T-cell (primary cell): ENCODE results near the gene DEDD2. TPM values are rescaled to one million over a fixed set of nuclear protein-coding genes. Genes with fewer than 3 reads are reported as not detected.

ENCODE experiments used
- ATAC-seq, 4 experiments: fragments of 200-7000 bp in 3 of 4; fragments of 150-1000 bp in 1 of 4; cut with Tn5 transposase; replicated peaks in 1 of 4; 1 replicate in 3 of 4; 2 replicates in 1 of 4; pipeline ENCODE4 v1.10.0; 2021; ENCODE audit warnings: moderate library complexity in 3 of 4, mild to moderate bottlenecking in 2 of 4, moderate number of reproducible peaks in 1 of 4
- CTCF ChIA-PET, 2 donors: fragments of 300-600 bp; sonication (Branson Sonifier 250); formaldehyde crosslinking; loops; one replicate each; lab custom pipeline; 2022; ENCODE audit warnings: antibody characterized with exemption in 2 of 2; lab: Charles Lee
- POLR2A ChIA-PET, 2 donors: fragments of 300-600 bp; sonication (Branson Sonifier 250); formaldehyde crosslinking; loops; one replicate each; lab custom pipeline; 2022; ENCODE audit warnings: antibody characterized with exemption in 2 of 2; lab: Charles Lee
- DNase-seq, 35 experiments: peaks; one replicate each; pipeline versions ENCODE4 v3.0.0 to v3.0.0-alpha.2; 2013 to 2023
- H3K27ac ChIP-seq: one replicate; pipeline ENCODE4 v1.5.1; 2013; ENCODE audit warnings: low read length
- H3K27me3 ChIP-seq, 2 experiments: replicated peaks in 1 of 2; 1 replicate in 1 of 2; 2 replicates in 1 of 2; pipeline versions ENCODE4 v1.6.1 to v1.7.0; 2013; ENCODE audit warnings: low read length in 1 of 2, mixed read lengths in 1 of 2; ENCODE audit not compliant: control insufficient read depth in 2 of 2, insufficient read depth in 2 of 2; ENCODE audit errors: extremely low read depth in 1 of 2
- H3K36me3 ChIP-seq, 2 donors: 1 replicate in 1 of 2; 2 replicates in 1 of 2; pipeline versions ENCODE4 v1.6.1 to v1.7.0; 2013; ENCODE audit warnings: low read length in 1 of 2; ENCODE audit not compliant: control insufficient read depth in 2 of 2, insufficient read depth in 1 of 2; ENCODE audit errors: extremely low read depth in 1 of 2
- H3K4me1 ChIP-seq, 2 experiments: 1 replicate in 1 of 2; 2 replicates in 1 of 2; pipeline versions ENCODE4 v1.6.1 to v1.7.0; 2013; ENCODE audit warnings: low read length in 2 of 2, mixed read lengths in 1 of 2; ENCODE audit not compliant: insufficient read depth in 2 of 2, control insufficient read depth in 1 of 2; ENCODE audit errors: extremely low read depth in 1 of 2
- H3K4me3 ChIP-seq, 2 donors: 1 replicate in 1 of 2; 2 replicates in 1 of 2; pipeline versions ENCODE4 v1.5.1 to v1.7.0; 2013; ENCODE audit warnings: mild to moderate bottlenecking in 2 of 2, low read length in 1 of 2, moderate library complexity in 1 of 2; ENCODE audit not compliant: control insufficient read depth in 1 of 2; ENCODE audit errors: extremely low read depth in 1 of 2
- H3K9me3 ChIP-seq: 2 replicates; pipeline ENCODE4 v1.7.0; 2013
- H3K27ac Mint-ChIP-seq, 2 donors: one replicate each; pipeline ENCODE4 v1.8.0; 2020 to 2021; ENCODE audit warnings: mild to moderate bottlenecking in 2 of 2, mixed read lengths in 2 of 2
- H3K27me3 Mint-ChIP-seq, 2 donors: one replicate each; pipeline ENCODE4 v1.8.0; 2021 to 2022; ENCODE audit warnings: mixed read lengths in 2 of 2
- H3K36me3 Mint-ChIP-seq: one replicate; pipeline ENCODE4 v1.8.0; 2021; ENCODE audit warnings: mixed read lengths
- H3K4me1 Mint-ChIP-seq, 3 donors: one replicate each; pipeline ENCODE4 v1.8.0; 2020 to 2022; ENCODE audit warnings: mixed read lengths in 3 of 3, mild to moderate bottlenecking in 1 of 3
- H3K4me3 Mint-ChIP-seq, 3 donors: one replicate each; pipeline ENCODE4 v1.8.0; 2020 to 2022; ENCODE audit warnings: mild to moderate bottlenecking in 3 of 3, mixed read lengths in 3 of 3, moderate library complexity in 3 of 3
- H3K9me3 Mint-ChIP-seq, 3 donors: one replicate each; pipeline ENCODE4 v1.8.0; 2020 to 2022; ENCODE audit warnings: mixed read lengths in 3 of 3
- WGBS: methylation state at CpG from one replicate; pipeline ENCODE4 v1.1.5; 2013; ENCODE audit warnings: missing lambda C conversion rate; ENCODE audit not compliant: insufficient coverage; 5-methylcytosine and 5-hydroxymethylcytosine counted together
- total RNA-seq, 35 experiments: library from RNA in 6 of 35; stranded (reverse) in 6 of 35; fragments of 120-200 nt in 1 of 35; gene quantifications; one replicate each; pipeline versions ENCODE4 v1.2.1 to v1.2.4 and lab custom pipeline; 2013 to 2026

DEDD2 gene
- total RNA-seq, 5 donors from 2014 or later (not counting 1 experiment from before 2014, with no cell fraction given) = 67.6 to 82.8 (median 71.0) TPM

- ChIA-PET CTCF (no interaction called here), POLR2A (no interaction called here)
- H3K4me3 Mint-ChIP-seq = no peak overlapping the region
- no peak overlapping the region for H3K27ac ChIP-seq
- H3K36me3 Mint-ChIP-seq = no peaks in the 10 kb centered on the region
- no peaks in the 10 kb centered on the region for H3K36me3 ChIP-seq
- no peaks in the 10 kb centered on the region for H3K9me3 ChIP-seq
- peaks cover 11 to 15% (median 14%) of the 10 kb centered on the region in 3 donors for H3K4me1 Mint-ChIP-seq
- DNase-seq = no peak
- H3K4me1 ChIP-seq = peaks cover 0 to 21% of the 10 kb centered on the region in 2 experiments
- ATAC-seq = no peak
- no peak overlapping the region for H3K27ac Mint-ChIP-seq
- H3K9me3 Mint-ChIP-seq = no peaks in the 10 kb centered on the region
- WGBS = 100% methylated on average over 3 of the region's 5 CpGs
- no peak overlapping the region for H3K4me3 ChIP-seq
- H3K27me3 ChIP-seq = peaks cover 9 to 41% of the 10 kb centered on the region in 2 experiments
- peaks cover 16 to 17% of the 10 kb centered on the region in 2 donors for H3K27me3 Mint-ChIP-seq
Observed at GRCh38 chr19:42173695-42174094, 43.8 kb downstream of the DEDD2 start.

DNA sequence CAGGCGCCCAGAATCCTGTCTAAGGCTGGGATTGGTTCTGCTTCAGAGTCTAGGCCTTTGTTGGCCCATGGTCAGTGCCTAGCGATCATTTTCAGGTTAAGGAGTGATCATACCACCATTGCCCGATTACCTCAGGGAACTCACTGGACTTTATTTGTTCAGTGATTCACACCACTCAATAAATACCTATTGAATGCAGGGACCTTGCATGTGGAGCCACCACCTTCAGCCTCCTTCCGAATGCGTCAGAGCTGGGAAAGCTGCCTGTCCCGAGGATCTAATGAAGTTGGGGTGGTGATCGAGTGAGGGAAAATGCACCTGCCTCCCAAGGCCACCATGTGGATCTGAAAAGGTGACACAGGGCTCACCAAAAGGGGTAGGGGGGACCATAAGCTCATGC lies 45.2 kb downstream of the DEDD2 start:
- H3K27ac ChIP-seq = no peak overlapping the region
- peaks cover 0 to 13% of the 10 kb centered on the region in 2 experiments for H3K4me1 ChIP-seq
- CTCF ChIA-PET = interaction anchor here in 1 of 2 donors (0.6 kb wide), 1 partner anchor 8 kb away, joined by 3 read pairs; no protein-coding TSS in a partner anchor
- H3K4me3 ChIP-seq = no peak overlapping the region
- Mint-ChIP-seq H3K4me1 (peaks cover 11 to 15% (median 14%) of the 10 kb centered on the region in 3 donors), H3K9me3 (no peaks in the 10 kb centered on the region), H3K27ac (no peak overlapping the region), H3K36me3 (no peaks in the 10 kb centered on the region), H3K27me3 (peaks cover 16 to 17% of the 10 kb centered on the region in 2 donors), H3K4me3 (no peak overlapping the region)
- 92% methylated on average over 4 of the region's 7 CpGs for WGBS
- no peaks in the 10 kb centered on the region for H3K9me3 ChIP-seq
- no peaks in the 10 kb centered on the region for H3K36me3 ChIP-seq
- DNase-seq (no peak), ATAC-seq (no peak)
- POLR2A ChIA-PET = no interaction called here
- H3K27me3 ChIP-seq = peaks cover 3 to 32% of the 10 kb centered on the region in 2 experiments

DNA sequence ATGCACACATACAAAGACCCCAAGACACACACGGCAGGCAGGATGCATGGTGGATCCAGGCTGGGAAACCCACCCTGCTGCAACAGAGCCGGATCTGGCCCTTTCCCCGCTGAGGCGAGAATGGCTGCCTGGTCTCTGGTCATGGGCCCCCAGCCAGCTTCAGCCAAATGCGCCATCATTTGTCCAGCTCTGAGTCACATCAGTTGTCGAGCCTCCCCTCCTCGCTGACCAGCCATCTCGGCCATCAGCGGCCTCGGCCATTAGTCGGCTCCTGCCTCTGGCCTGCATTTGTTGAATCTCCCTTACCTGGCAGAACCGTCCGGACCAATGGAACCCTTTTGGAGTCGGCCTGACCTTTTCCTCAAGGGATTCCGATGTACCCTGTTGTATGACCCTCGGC lies 46.8 kb downstream of the DEDD2 start:
- peaks cover 4 to 7% (median 6%) of the 10 kb centered on the region in 3 donors for H3K4me1 Mint-ChIP-seq
- peaks cover 11% of the 10 kb centered on the region in 2 donors for H3K27me3 Mint-ChIP-seq
- ATAC-seq = no peak
- CTCF ChIA-PET = no interaction called here
- no peak overlapping the region for H3K27ac ChIP-seq
- POLR2A ChIA-PET = no interaction called here
- no peaks in the 10 kb centered on the region for H3K9me3 Mint-ChIP-seq
- no peak overlapping the region for H3K4me3 ChIP-seq
- no peaks in the 10 kb centered on the region for H3K36me3 ChIP-seq
- WGBS = 93% methylated on average over 13 of the region's 16 CpGs
- peaks cover 0 to 3% of the 10 kb centered on the region in 2 experiments for H3K4me1 ChIP-seq
- DNase-seq = no peak
- H3K27ac Mint-ChIP-seq = no peak overlapping the region
- H3K4me3 Mint-ChIP-seq = no peak overlapping the region
- H3K27me3 ChIP-seq = peaks cover 3 to 23% of the 10 kb centered on the region in 2 experiments
- no peaks in the 10 kb centered on the region for H3K9me3 ChIP-seq
- no peaks in the 10 kb centered on the region for H3K36me3 Mint-ChIP-seq

- Mint-ChIP-seq H3K4me1 (no peaks in the 10 kb centered on the region), H3K27ac (no peak overlapping the region), H3K27me3 (peaks cover 2 to 7% of the 10 kb centered on the region in 2 donors), H3K4me3 (no peak overlapping the region), H3K9me3 (no peaks in the 10 kb centered on the region), H3K36me3 (no peaks in the 10 kb centered on the region)
- CTCF ChIA-PET = no interaction called here
- Histone ChIP-seq H3K27me3 (peaks cover 0 to 15% of the 10 kb centered on the region in 2 experiments), H3K4me3 (no peak overlapping the region), H3K27ac (no peak overlapping the region), H3K9me3 (no peaks in the 10 kb centered on the region), H3K36me3 (no peaks in the 10 kb centered on the region), H3K4me1 (no peaks in the 10 kb centered on the region)
- DNase-seq = no peak
- no peak for ATAC-seq
- POLR2A ChIA-PET = no interaction called here
- 86% methylated on average over 6 of the region's 19 CpGs for WGBS
Observed at GRCh38 chr19:42169486-42170413, 47.7 kb downstream of the DEDD2 start.

DNA sequence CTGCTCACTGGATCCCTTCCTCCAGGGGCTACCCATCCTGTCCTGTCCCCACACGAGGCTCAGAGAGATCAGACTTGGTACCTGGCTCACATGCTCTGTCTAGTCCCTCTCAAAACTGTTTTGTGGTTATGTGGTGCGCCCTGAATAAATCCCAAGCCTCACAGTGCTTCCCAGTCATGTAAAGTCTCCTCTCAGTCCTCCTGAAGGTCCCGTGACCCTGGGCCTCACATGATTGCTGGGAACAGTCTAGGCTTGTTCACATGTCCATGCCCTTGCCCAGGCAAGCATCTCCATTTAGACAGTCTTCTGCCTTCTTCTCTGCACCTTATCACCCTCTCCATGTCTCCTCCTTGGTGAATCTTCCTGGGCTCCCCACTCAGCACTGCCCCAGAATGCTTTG lies 49.3 kb downstream of the DEDD2 start:
- CTCF ChIA-PET = no interaction called here
- H3K9me3 Mint-ChIP-seq = no peaks in the 10 kb centered on the region
- 73% methylated on average over 2 of the region's 3 CpGs for WGBS

DNA sequence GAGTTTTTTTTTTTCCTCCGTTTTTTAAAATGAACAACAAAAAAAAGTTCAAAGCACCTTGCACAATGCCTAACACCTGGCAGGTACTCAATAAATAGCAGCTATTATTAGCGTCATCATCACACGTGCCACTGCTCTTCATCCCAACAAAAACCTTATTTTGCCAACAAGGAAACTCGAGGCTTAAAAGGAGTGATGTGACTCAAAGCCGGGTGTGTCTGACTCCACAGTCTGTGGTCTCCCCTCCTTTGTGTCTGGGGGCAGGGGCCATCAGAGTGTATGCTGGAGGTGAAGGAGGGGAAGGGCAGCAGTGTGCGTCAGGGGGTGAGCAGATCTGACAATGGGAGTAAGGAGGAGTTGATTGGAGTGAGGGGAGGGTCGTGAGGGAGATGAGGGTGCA lies 51.2 kb downstream of the DEDD2 start:
- DNase-seq (no peak), ATAC-seq (no peak)
- H3K27ac ChIP-seq = no peak overlapping the region
- no peak overlapping the region for H3K27ac Mint-ChIP-seq
- no peaks in the 10 kb centered on the region for H3K27me3 Mint-ChIP-seq
- H3K4me1 Mint-ChIP-seq = no peaks in the 10 kb centered on the region
- CTCF ChIA-PET = no interaction called here
- 79% methylated on average over 6 of the region's 7 CpGs for WGBS
- no peaks in the 10 kb centered on the region for H3K4me1 ChIP-seq
- no peaks in the 10 kb centered on the region for H3K9me3 ChIP-seq
- no peak overlapping the region for H3K4me3 Mint-ChIP-seq
- POLR2A ChIA-PET = no interaction called here
- H3K36me3 Mint-ChIP-seq = no peaks in the 10 kb centered on the region
- H3K27me3 ChIP-seq = peaks cover 0 to 3% of the 10 kb centered on the region in 2 experiments
- H3K9me3 Mint-ChIP-seq = no peaks in the 10 kb centered on the region
- no peak overlapping the region for H3K4me3 ChIP-seq
- no peaks in the 10 kb centered on the region for H3K36me3 ChIP-seq

More for the DNA sequence above, 49.3 kb downstream of the DEDD2 start:
- Histone ChIP-seq H3K4me1 (no peaks in the 10 kb centered on the region), H3K36me3 (no peaks in the 10 kb centered on the region), H3K4me3 (no peak overlapping the region), H3K9me3 (no peaks in the 10 kb centered on the region), H3K27ac (no peak overlapping the region), H3K27me3 (peaks cover 0 to 3% of the 10 kb centered on the region in 2 experiments)
- H3K4me1 Mint-ChIP-seq = no peaks in the 10 kb centered on the region
- H3K27ac Mint-ChIP-seq = no peak overlapping the region
- no peak for DNase-seq
- POLR2A ChIA-PET = interaction anchor here in 1 of 2 donors (0.5 kb wide), 1 partner anchor 38 kb away, joined by 3 read pairs; no protein-coding TSS in a partner anchor
- no peak overlapping the region for H3K4me3 Mint-ChIP-seq
- ATAC-seq = no peak
- H3K36me3 Mint-ChIP-seq = no peaks in the 10 kb centered on the region
- H3K27me3 Mint-ChIP-seq = peaks cover 0 to 2% of the 10 kb centered on the region in 2 donors
